Measurements from ENCODE around the gene PSMG4. TPM values are rescaled to one million over a fixed set of nuclear protein-coding genes. Genes with fewer than 3 reads are reported as not detected.
"Not testable (repeated sequence)": the region's sequence is repeated elsewhere in the genome, so short reads cannot be mapped to it uniquely, and the experiment has no call there.

The PSMG4 gene
- total RNA-seq, 1 donor from 2014 or later, result 16.9 TPM

GRCh38 chr6:3244003-3244831 lies 14.5 kb upstream of the PSMG4 start:
- DNase-seq (no peak), ATAC-seq (no peak)
- intact Hi-C loops (cut with DNase I), result no loop called here
- Histone ChIP-seq H3K4me3 (no peak overlapping the region), H3K27me3 (peaks cover 19% of the 10 kb centered on the region), H3K9me3 (no peaks in the 10 kb centered on the region), H3K4me1 (no peaks in the 10 kb centered on the region), H3K36me3 (no peaks in the 10 kb centered on the region), H3K27ac (no peak overlapping the region)
- TF ChIP-seq CTCF (IDR thresholded peaks at IDR 0.05), result no peak

- DNase-seq; H3K4me3 ChIP-seq; H3K36me3 ChIP-seq; H3K9me3 ChIP-seq; H3K4me1 ChIP-seq; intact Hi-C loops (cut with DNase I); H3K27ac ChIP-seq; ATAC-seq: not testable (repeated sequence)
- peaks cover 19% of the 10 kb centered on the region for H3K27me3 ChIP-seq
Measured at GRCh38 chr6:3244832-3245161, 13.9 kb upstream of the PSMG4 start.

- Histone ChIP-seq H3K27ac (no peak overlapping the region), H3K4me3 (no peak overlapping the region), H3K27me3 (peaks cover 19% of the 10 kb centered on the region), H3K4me1 (no peaks in the 10 kb centered on the region), H3K9me3 (no peaks in the 10 kb centered on the region), H3K36me3 (no peaks in the 10 kb centered on the region)
- intact Hi-C loops (cut with DNase I), result no loop called here
- DNase-seq (no peak), ATAC-seq (no peak)
- TF ChIP-seq CTCF (IDR thresholded peaks at IDR 0.05), result no peak
Measured at GRCh38 chr6:3245216-3245615, 13.5 kb upstream of the PSMG4 start.

- ATAC-seq, result peak; percentile 26
- Histone ChIP-seq H3K9me3 (no peaks in the 10 kb centered on the region), H3K27ac (no peak overlapping the region), H3K4me3 (peak overlapping the region; percentile 6), H3K27me3 (peaks cover 19% of the 10 kb centered on the region), H3K36me3 (no peaks in the 10 kb centered on the region), H3K4me1 (peaks cover 10% of the 10 kb centered on the region)
- no peak for DNase-seq
- no peak for TF ChIP-seq CTCF (IDR thresholded peaks at IDR 0.05)
- intact Hi-C loops (cut with DNase I), result no loop called here
Measured at GRCh38 chr6:3247255-3248146, 11.2 kb upstream of the PSMG4 start.

GRCh38 chr6:3249821-3250220 lies 8.9 kb upstream of the PSMG4 start:
- no peak for DNase-seq
- no peak for ATAC-seq
- peaks cover 11% of the 10 kb centered on the region for H3K27me3 ChIP-seq
- intact Hi-C loops (cut with DNase I), result no loop called here
- no peak for TF ChIP-seq CTCF (IDR thresholded peaks at IDR 0.05)
- no peaks in the 10 kb centered on the region for H3K9me3 ChIP-seq
- H3K27ac ChIP-seq, result no peak overlapping the region
- no peaks in the 10 kb centered on the region for H3K36me3 ChIP-seq
- peaks cover 10% of the 10 kb centered on the region for H3K4me1 ChIP-seq
- H3K4me3 ChIP-seq, result no peak overlapping the region

GRCh38 chr6:3250231-3250675 lies 8.5 kb upstream of the PSMG4 start:
- intact Hi-C loops (cut with DNase I), result no loop called here
- DNase-seq (no peak), ATAC-seq (no peak)
- Histone ChIP-seq H3K27ac (no peak overlapping the region), H3K27me3 (peaks cover 11% of the 10 kb centered on the region), H3K9me3 (no peaks in the 10 kb centered on the region), H3K4me1 (peaks cover 10% of the 10 kb centered on the region), H3K36me3 (no peaks in the 10 kb centered on the region), H3K4me3 (no peak overlapping the region)
- TF ChIP-seq CTCF (IDR thresholded peaks at IDR 0.05), result no peak
